ENCODE measurements around the gene AKTIP. TPM values are rescaled to one million over a fixed set of nuclear protein-coding genes. Genes with fewer than 3 reads are reported as not detected.
A peak's percentile ranks its signal among the peaks of the same experiment; 100 is the strongest.

The AKTIP gene
- total and polyA plus RNA-seq, 9 of the 15 experiments (the other 6 are each of a cell fraction or from before 2014, with no cell fraction given), result 3.0 to 10.7 (median 4.4) TPM

- no peaks in the 10 kb centered on the region for H3K9me1 ChIP-seq (ENCODE audit: control insufficient read depth, insufficient read depth, low read length)
- H4K20me1 ChIP-seq (replicated peaks; ENCODE audit: control insufficient read depth, insufficient read depth, low read length), result no peaks in the 10 kb centered on the region
- in situ Hi-C loops (cut with MboI), result loop anchor here (25.0 kb wide), 1 partner anchor 1331 kb away; no protein-coding TSS in a partner anchor
- POLR2A ChIA-PET, result no interaction called here
- no peak for ATAC-seq
- H3K9ac ChIP-seq (ENCODE audit: insufficient read depth in 1 of 2, low read depth in 2 of 2, low read length in 2 of 2), result no peak overlapping the region
- intact Hi-C loops (cut with micrococcal nuclease), result no loop called here
- H3K27me3 ChIP-seq (ENCODE audit: control insufficient read depth in 2 of 2, insufficient read depth in 2 of 2, low read length in 2 of 2), result peaks cover 3 to 18% of the 10 kb centered on the region in 2 experiments
- H3K4me1 ChIP-seq (replicated peaks in 1 of 2; ENCODE audit: control insufficient read depth in 2 of 2, insufficient read depth in 2 of 2, low read length in 2 of 2), result peaks cover 0 to 6% of the 10 kb centered on the region in 2 experiments; a peak in 2 of 5 replicates
- H3K79me2 ChIP-seq (ENCODE audit: control insufficient read depth, insufficient read depth, low read length), result no peaks in the 10 kb centered on the region
- H3K27ac ChIP-seq (ENCODE audit: extremely low read depth, low read depth, low read length), result no peak overlapping the region
- 40% methylated on average over 1 of the region's 4 CpGs for WGBS (ENCODE audit: insufficient coverage, low coverage, missing lambda C conversion rate)
- DNase-seq (ENCODE audit: extremely low read depth in 1 of 4, low spot score in 3 of 4), result no peak
- TF ChIP-seq ZNF589 (CRISPR knock-in tag; IDR thresholded peaks at IDR 0.05; ENCODE audit: low read depth), result 0 out of 2 replicates have a peak, but pooled peaks have one; percentile 11
- no peak for TF ChIP-seq SRSF7 (optimal IDR thresholded peaks at IDR 0.05; ENCODE audit: low read depth, low read length)
- no peak for TF ChIP-seq ZNF445 (CRISPR knock-in tag; IDR thresholded peaks at IDR 0.05; ENCODE audit: low read depth)
- H2AFZ ChIP-seq (ENCODE audit: low read depth, low read length), result no peak overlapping the region
- CTCF ChIA-PET (ENCODE audit: low intra/inter-chr PET ratio), result no interaction called here
- H3K9me3 ChIP-seq (replicated peaks; ENCODE audit: control insufficient read depth, insufficient read depth, low read depth, low read length), result no peaks in the 10 kb centered on the region
- H3K36me3 ChIP-seq (ENCODE audit: control insufficient read depth, insufficient read depth, low read length), result no peaks in the 10 kb centered on the region
- no peak for FAIRE-seq
- no peak overlapping the region for H3K4me3 ChIP-seq
- BruUV-seq (replicated peaks), result no TSS peak
- no peak overlapping the region for H3K4me2 ChIP-seq (ENCODE audit: insufficient read depth, low read length)
Measured at GRCh38 chr16:53517851-53518250, 14.8 kb upstream of the AKTIP start.

- no peak overlapping the region for H3K4me2 ChIP-seq (ENCODE audit: insufficient read depth, low read length)
- H3K4me3 ChIP-seq, result no peak overlapping the region
- intact Hi-C loops (cut with micrococcal nuclease), result no loop called here
- POLR2A ChIA-PET, result no interaction called here
- BruUV-seq (replicated peaks), result no TSS peak
- H3K4me1 ChIP-seq (replicated peaks in 1 of 2; ENCODE audit: control insufficient read depth in 2 of 2, insufficient read depth in 2 of 2, low read length in 2 of 2), result peaks cover 0 to 6% of the 10 kb centered on the region in 2 experiments; a peak in 2 of 5 replicates
- ATAC-seq (no peak), FAIRE-seq (no peak), DNase-seq (ENCODE audit: extremely low read depth in 1 of 4, low spot score in 3 of 4) (no peak)
- CTCF ChIA-PET (ENCODE audit: low intra/inter-chr PET ratio), result no interaction called here
- 5% methylated on average over 2 of the region's 2 CpGs for WGBS (ENCODE audit: insufficient coverage, low coverage, missing lambda C conversion rate)
- in situ Hi-C loops (cut with MboI), result loop anchor here (25.0 kb wide), 1 partner anchor 1329 kb away; no protein-coding TSS in a partner anchor
- no peaks in the 10 kb centered on the region for H3K36me3 ChIP-seq (ENCODE audit: control insufficient read depth, insufficient read depth, low read length)
- no peak overlapping the region for H3K9ac ChIP-seq (ENCODE audit: insufficient read depth in 1 of 2, low read depth in 2 of 2, low read length in 2 of 2)
- H2AFZ ChIP-seq (ENCODE audit: low read depth, low read length), result no peak overlapping the region
- no peaks in the 10 kb centered on the region for H4K20me1 ChIP-seq (replicated peaks; ENCODE audit: control insufficient read depth, insufficient read depth, low read length)
- no peaks in the 10 kb centered on the region for H3K9me3 ChIP-seq (replicated peaks; ENCODE audit: control insufficient read depth, insufficient read depth, low read depth, low read length)
- H3K27ac ChIP-seq (ENCODE audit: extremely low read depth, low read depth, low read length), result no peak overlapping the region
- H3K79me2 ChIP-seq (ENCODE audit: control insufficient read depth, insufficient read depth, low read length), result no peaks in the 10 kb centered on the region
- TF ChIP-seq JUN (IDR thresholded peaks at IDR 0.05; ENCODE audit: borderline replicate concordance, low read depth, low read length) (no peak), JUN (CRISPR knock-in tag; IDR thresholded peaks at IDR 0.05; ENCODE audit: borderline replicate concordance) (no peak), NR2C2 (CRISPR knock-in tag; IDR thresholded peaks at IDR 0.05) (no peak), NR2C2 (tag; IDR thresholded peaks at IDR 0.05) (peak; percentile 19; the same call in 1 of the 2 replicates)
- no peaks in the 10 kb centered on the region for H3K9me1 ChIP-seq (ENCODE audit: control insufficient read depth, insufficient read depth, low read length)
- peaks cover 0 to 15% of the 10 kb centered on the region in 2 experiments; a peak in 3 of 5 replicates for H3K27me3 ChIP-seq (ENCODE audit: control insufficient read depth in 2 of 2, insufficient read depth in 2 of 2, low read length in 2 of 2)
Measured at GRCh38 chr16:53515811-53516210, 12.8 kb upstream of the AKTIP start.
